IMR-90 (cell line): Measurements from ENCODE around the gene EDA. TPM values are rescaled to one million over a fixed set of nuclear protein-coding genes. Genes with fewer than 3 reads are reported as not detected.

Experiments used
- ATAC-seq: fragments of 200-7000 bp; cut with Tn5 transposase; 2 replicates; pipeline ENCODE4 v1.9.1; 2020; ENCODE audit warnings: low read depth, mild to moderate bottlenecking, moderate library complexity
- BruUV-seq: library from RNA; stranded (reverse); fragments of 400-500 nt; replicated peaks from 2 replicates; lab custom pipeline; 2021; lab: Mats Ljungman, UMichigan
- CTCF ChIA-PET: fragments of 300-600 bp; formaldehyde crosslinking; extraction: SDS; loops from one replicate; lab custom pipeline; 2021; ENCODE audit warnings: antibody characterized with exemption; lab: Yijun Ruan, JAX
- POLR2A ChIA-PET: fragments of 300-600 bp; sonication (Branson Sonifier 250); formaldehyde crosslinking; loops from one replicate; lab custom pipeline; 2022; ENCODE audit warnings: antibody characterized with exemption; ENCODE audit not compliant: unreplicated experiment; lab: Charles Lee
- DNase-seq: peaks from one replicate; pipeline ENCODE4 v3.0.0; 2013
- H2AFZ ChIP-seq: replicated peaks from 2 replicates; pipeline ENCODE3; 2013; ENCODE audit warnings: low read length, mild to moderate bottlenecking; ENCODE audit not compliant: poor library complexity
- H2AK5ac ChIP-seq: 2 replicates; pipeline ENCODE4 v1.6.1; 2013; ENCODE audit warnings: low read depth, low read length, inconsistent platforms
- H2AK9ac ChIP-seq: replicated peaks from 2 replicates; pipeline ENCODE3; 2013; ENCODE audit warnings: mild to moderate bottlenecking, low read depth, low read length, moderate library complexity; ENCODE audit not compliant: poor library complexity
- H2BK120ac ChIP-seq: 2 replicates; pipeline ENCODE4 v1.6.1; 2013; ENCODE audit warnings: low read depth, low read length, inconsistent platforms
- H2BK15ac ChIP-seq: 3 replicates; pipeline ENCODE4 v1.6.1; 2013; ENCODE audit warnings: low read depth, low read length, inconsistent platforms
- H2BK20ac ChIP-seq: 2 replicates; pipeline ENCODE4 v1.6.1; 2013; ENCODE audit warnings: low read depth, mild to moderate bottlenecking, inconsistent platforms, low read length, moderate library complexity
- H2BK5ac ChIP-seq: 2 replicates; pipeline ENCODE4 v1.6.1; 2013; ENCODE audit warnings: mild to moderate bottlenecking, low read depth, low read length, inconsistent platforms; ENCODE audit not compliant: poor library complexity, severe bottlenecking
- H3K14ac ChIP-seq: replicated peaks from 2 replicates; pipeline ENCODE4 v1.6.1; 2013; ENCODE audit warnings: low read depth, low read length, inconsistent platforms
- H3K18ac ChIP-seq: 2 replicates; pipeline ENCODE4 v1.6.1; 2013; ENCODE audit warnings: low read depth, low read length, control low read depth
- H3K23ac ChIP-seq: 2 replicates; pipeline ENCODE4 v1.6.1; 2013; ENCODE audit warnings: low read depth, low read length, inconsistent platforms
- H3K27ac ChIP-seq: 2 replicates; pipeline ENCODE4 v1.5.1; 2013; ENCODE audit warnings: mild to moderate bottlenecking, control low read depth, low read length; ENCODE audit not compliant: insufficient read depth
- H3K27me3 ChIP-seq: 2 replicates; pipeline ENCODE4 v1.6.1; 2013; ENCODE audit warnings: low read length; ENCODE audit not compliant: control insufficient read depth, insufficient read depth
- H3K36me3 ChIP-seq: 2 replicates; pipeline ENCODE4 v1.6.1; 2013; ENCODE audit warnings: low read length, mixed read lengths; ENCODE audit not compliant: control insufficient read depth, insufficient read depth
- H3K4ac ChIP-seq: 2 replicates; pipeline ENCODE4 v1.6.1; 2013; ENCODE audit warnings: low read depth, low read length, inconsistent platforms
- H3K4me1 ChIP-seq: 2 replicates; pipeline ENCODE4 v1.6.1; 2013; ENCODE audit warnings: low read length, mixed read lengths; ENCODE audit not compliant: control insufficient read depth, insufficient read depth
- H3K4me2 ChIP-seq: 2 replicates; pipeline ENCODE4 v1.6.1; 2013; ENCODE audit warnings: low read depth, mild to moderate bottlenecking, control low read depth, low read length, moderate library complexity
- H3K4me3 ChIP-seq: 2 replicates; pipeline ENCODE4 v1.5.1; 2013; ENCODE audit warnings: low read depth, mild to moderate bottlenecking, control low read depth, low read length, moderate library complexity; ENCODE audit not compliant: insufficient read depth
- H3K56ac ChIP-seq: 2 replicates; pipeline ENCODE4 v1.6.1; 2013; ENCODE audit warnings: low read length, inconsistent platforms; ENCODE audit not compliant: insufficient read depth; ENCODE audit errors: extremely low read depth
- H3K79me1 ChIP-seq, 2 experiments: 2 replicates each; pipeline ENCODE4 v1.6.1; 2013; ENCODE audit warnings: low read length in 2 of 2, inconsistent platforms in 1 of 2, low read depth in 1 of 2
- H3K9ac ChIP-seq: 2 replicates; pipeline ENCODE4 v1.6.1; 2013; ENCODE audit warnings: low read depth, low read length, control low read depth
- H3K9me1 ChIP-seq: 2 replicates; pipeline ENCODE4 v1.6.1; 2013; ENCODE audit warnings: low read length, inconsistent platforms; ENCODE audit not compliant: insufficient read depth
- H3K9me3 ChIP-seq: 2 replicates; pipeline ENCODE4 v1.6.1; 2013; ENCODE audit warnings: low read length; ENCODE audit not compliant: control insufficient read depth, insufficient read depth
- H4K20me1 ChIP-seq: 2 replicates; pipeline ENCODE4 v1.6.1; 2013; ENCODE audit warnings: low read length, inconsistent platforms; ENCODE audit not compliant: insufficient read depth
- H4K5ac ChIP-seq: 2 replicates; pipeline ENCODE4 v1.6.1; 2013; ENCODE audit warnings: mild to moderate bottlenecking, low read depth, low read length, control low read depth
- H4K8ac ChIP-seq, 2 experiments: 2 replicates each; pipeline ENCODE4 v1.6.1; 2013; ENCODE audit warnings: low read depth in 2 of 2, low read length in 2 of 2, control low read depth in 1 of 2, inconsistent platforms in 1 of 2
- H4K91ac ChIP-seq: 2 replicates; pipeline ENCODE4 v1.6.1; 2013; ENCODE audit warnings: low read depth, low read length, inconsistent platforms; ENCODE audit not compliant: insufficient read depth
- FOS ChIP-seq: fragments of 150-350 bp; IDR thresholded peaks from 2 replicates; pipeline ENCODE4 v1.6.1; 2016; ENCODE audit warnings: low read depth, low read length
- RAD21 ChIP-seq: IDR thresholded peaks from 2 replicates; pipeline ENCODE4 v1.6.1; 2012; ENCODE audit warnings: low read length, improper control_type of control experiment
- SMC3 ChIP-seq: fragments of 150-350 bp; IDR thresholded peaks from 2 replicates; pipeline ENCODE4 v1.6.1; 2016; ENCODE audit warnings: low read depth, mild to moderate bottlenecking, antibody characterized with exemption, low read length, moderate library complexity
- WGBS, 2 experiments: methylation state at CpG; one replicate each; pipeline versions ENCODE4 v1.1.5 to v1.1.7; 2013; ENCODE audit warnings: missing lambda C conversion rate in 2 of 2; ENCODE audit not compliant: insufficient read length in 1 of 2; ENCODE audit errors: extremely low coverage in 2 of 2; 5-methylcytosine and 5-hydroxymethylcytosine counted together
- dilution Hi-C: fragments of 300-500 bp; cut with HindIII; formaldehyde crosslinking; loops from one replicate; pipeline ENCODE4 v1.14.3; 2018; ENCODE audit warnings: low sequenced_read_pairs; ENCODE audit not compliant: unreplicated experiment
- in situ Hi-C: fragments of 300-500 bp; cut with MboI; formaldehyde crosslinking; loops from 3 replicates; pipeline ENCODE4 v1.14.3; 2019; ENCODE audit warnings: low sequenced_read_pairs, inconsistent platforms, mixed read lengths
- intact Hi-C: fragments of 100-400 bp; cut with micrococcal nuclease; formaldehyde crosslinking; loops from 2 replicates; pipeline ENCODE4 v1.10.0; 2022
- polyA plus RNA-seq, 3 experiments: library from polyadenylated mRNA; depleted of rRNA; stranded (reverse); fragments of >200 nt; gene quantifications; 2 replicates each; pipeline ENCODE4 v1.2.3, GENCODE V29; 2012; ENCODE audit warnings: low replicate concordance in 1 of 3
- total RNA-seq: library from RNA; depleted of rRNA; stranded (reverse); fragments of >200 nt; gene quantifications from 2 replicates; pipeline ENCODE4 v1.2.3, GENCODE V29; 2012
- TF ChIP-seq, protein P1 (sequence below): conservative IDR thresholded peaks from 2 replicates; pipeline ENCODE4 v1.5.1; 2012; ENCODE audit warnings: mild to moderate bottlenecking, low read depth, low read length, improper control_type of control experiment

The EDA gene
- total and polyA plus RNA-seq, 2 of the 4 experiments (the other 2 are of a cell fraction): under 0.01 TPM; not detected in 1

DNA sequence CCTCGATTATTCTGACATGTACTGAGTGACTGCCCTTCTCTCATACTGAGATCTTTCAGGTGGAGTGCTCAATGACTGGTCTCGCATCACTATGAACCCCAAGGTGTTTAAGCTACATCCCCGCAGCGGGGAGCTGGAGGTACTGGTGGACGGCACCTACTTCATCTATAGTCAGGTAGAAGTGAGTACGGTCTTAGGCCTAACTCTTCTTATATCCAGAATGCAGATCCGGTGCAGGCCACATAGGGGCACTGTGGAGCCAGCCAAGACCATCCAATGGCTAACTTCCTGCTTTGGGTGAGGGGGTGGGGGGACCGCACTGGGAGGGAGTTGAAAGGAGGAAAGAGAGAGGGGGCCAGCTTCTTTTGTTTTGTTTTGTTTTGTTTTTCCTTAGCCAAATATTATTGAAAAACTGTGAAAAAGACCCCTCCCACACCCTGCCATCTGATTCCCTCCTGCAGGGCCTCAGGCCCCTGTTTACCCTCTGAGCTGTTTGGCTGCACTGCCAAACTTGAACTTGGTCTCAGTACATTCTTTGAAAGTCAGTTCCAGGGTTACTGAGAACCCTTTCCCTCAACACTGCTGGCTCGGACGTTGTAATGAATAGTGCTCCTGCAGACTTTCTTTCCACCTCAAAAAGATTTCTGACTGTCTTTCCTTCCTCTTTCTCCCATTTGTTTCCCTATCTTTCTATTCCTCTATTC, 417.6 kb downstream of the EDA start:
- H4K8ac ChIP-seq: no peak overlapping the region
- no peaks in the 10 kb centered on the region for H3K4me1 ChIP-seq
- H3K56ac ChIP-seq: no peak overlapping the region
- ATAC-seq: peak; percentile 84
- no peak overlapping the region for H3K14ac ChIP-seq
- no peak overlapping the region for H2BK20ac ChIP-seq
- TF ChIP-seq FOS (no peak), RAD21 (peak; percentile 61), SMC3 (peak; percentile 53)
- TF ChIP-seq, protein P1, sequence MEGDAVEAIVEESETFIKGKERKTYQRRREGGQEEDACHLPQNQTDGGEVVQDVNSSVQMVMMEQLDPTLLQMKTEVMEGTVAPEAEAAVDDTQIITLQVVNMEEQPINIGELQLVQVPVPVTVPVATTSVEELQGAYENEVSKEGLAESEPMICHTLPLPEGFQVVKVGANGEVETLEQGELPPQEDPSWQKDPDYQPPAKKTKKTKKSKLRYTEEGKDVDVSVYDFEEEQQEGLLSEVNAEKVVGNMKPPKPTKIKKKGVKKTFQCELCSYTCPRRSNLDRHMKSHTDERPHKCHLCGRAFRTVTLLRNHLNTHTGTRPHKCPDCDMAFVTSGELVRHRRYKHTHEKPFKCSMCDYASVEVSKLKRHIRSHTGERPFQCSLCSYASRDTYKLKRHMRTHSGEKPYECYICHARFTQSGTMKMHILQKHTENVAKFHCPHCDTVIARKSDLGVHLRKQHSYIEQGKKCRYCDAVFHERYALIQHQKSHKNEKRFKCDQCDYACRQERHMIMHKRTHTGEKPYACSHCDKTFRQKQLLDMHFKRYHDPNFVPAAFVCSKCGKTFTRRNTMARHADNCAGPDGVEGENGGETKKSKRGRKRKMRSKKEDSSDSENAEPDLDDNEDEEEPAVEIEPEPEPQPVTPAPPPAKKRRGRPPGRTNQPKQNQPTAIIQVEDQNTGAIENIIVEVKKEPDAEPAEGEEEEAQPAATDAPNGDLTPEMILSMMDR: peak; percentile 58
- no peaks in the 10 kb centered on the region for H3K9me3 ChIP-seq
- H3K23ac ChIP-seq: no peak overlapping the region
- H3K4me3 ChIP-seq: no peak overlapping the region
- no peak overlapping the region for H3K27ac ChIP-seq
- in situ Hi-C loops: no loop called here
- no peaks in the 10 kb centered on the region; the same call in 1 of the 2 replicates for H4K20me1 ChIP-seq
- no peaks in the 10 kb centered on the region for H3K9me1 ChIP-seq
- no peak overlapping the region for H3K18ac ChIP-seq
- peaks cover 9% of the 10 kb centered on the region for H3K27me3 ChIP-seq
- intact Hi-C loops: loop anchor here (2.0 to 5.0 kb wide), 2 partner anchors 63 to 1211 kb away; no protein-coding TSS in a partner anchor
- dilution Hi-C loops: no loop called here
- peak overlapping the region; percentile 70 for H2AFZ ChIP-seq
- no peaks in the 10 kb centered on the region for H3K36me3 ChIP-seq
- H2BK5ac ChIP-seq: no peak overlapping the region
- no peaks in the 10 kb centered on the region for H3K79me1 ChIP-seq
- no peak overlapping the region for H3K9ac ChIP-seq
- no peak overlapping the region for H3K4me2 ChIP-seq
- DNase-seq: peak; percentile 21
- H2BK120ac ChIP-seq: no peak overlapping the region
- 64% methylated on average over 2 of the region's 10 CpGs; no CpG with 5 or more reads in 1 of the 2 experiments for WGBS, 2 experiments
- BruUV-seq: no TSS peak
- no peak overlapping the region for H2AK9ac ChIP-seq
- no peak overlapping the region for H3K4ac ChIP-seq
- H4K5ac ChIP-seq: no peak overlapping the region
- CTCF ChIA-PET: interaction anchor here (1.7 kb wide), 1 partner anchor 64 kb away, joined by 6 read pairs; no protein-coding TSS in a partner anchor
- H2AK5ac ChIP-seq: no peak overlapping the region
- POLR2A ChIA-PET: no interaction called here
- no peak overlapping the region for H2BK15ac ChIP-seq
- no peak overlapping the region for H4K91ac ChIP-seq
